ENCODE measurements around the gene REEP2.
"Not testable (repeated sequence)": the region's sequence is repeated elsewhere in the genome, so short reads cannot be mapped to it uniquely, and the experiment has no call there.

Gene REEP2, protein sequence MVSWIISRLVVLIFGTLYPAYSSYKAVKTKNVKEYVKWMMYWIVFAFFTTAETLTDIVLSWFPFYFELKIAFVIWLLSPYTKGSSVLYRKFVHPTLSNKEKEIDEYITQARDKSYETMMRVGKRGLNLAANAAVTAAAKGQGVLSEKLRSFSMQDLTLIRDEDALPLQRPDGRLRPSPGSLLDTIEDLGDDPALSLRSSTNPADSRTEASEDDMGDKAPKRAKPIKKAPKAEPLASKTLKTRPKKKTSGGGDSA

GRCh38 chr5:138438724-138439476 lies at the start of gene REEP2:
TSS of gene REEP2 (plus strand) at chr5:138439057. CDS start at chr5:138439209, 152 bp downstream.
- peak in 9 of 10 donors; percentile 46 to 95 (median 64) for DNase-seq
- intact Hi-C loops (cut with DNase I), result no loop called here

- intact Hi-C loops (cut with DNase I), result no loop called here
- no peak for DNase-seq
Observed at GRCh38 chr5:138389332-138389731, 49.5 kb upstream of the REEP2 start.

GRCh38 chr5:138389911-138390310 lies 48.9 kb upstream of the REEP2 start:
- intact Hi-C loops (cut with DNase I); DNase-seq: not testable (repeated sequence)

DNA sequence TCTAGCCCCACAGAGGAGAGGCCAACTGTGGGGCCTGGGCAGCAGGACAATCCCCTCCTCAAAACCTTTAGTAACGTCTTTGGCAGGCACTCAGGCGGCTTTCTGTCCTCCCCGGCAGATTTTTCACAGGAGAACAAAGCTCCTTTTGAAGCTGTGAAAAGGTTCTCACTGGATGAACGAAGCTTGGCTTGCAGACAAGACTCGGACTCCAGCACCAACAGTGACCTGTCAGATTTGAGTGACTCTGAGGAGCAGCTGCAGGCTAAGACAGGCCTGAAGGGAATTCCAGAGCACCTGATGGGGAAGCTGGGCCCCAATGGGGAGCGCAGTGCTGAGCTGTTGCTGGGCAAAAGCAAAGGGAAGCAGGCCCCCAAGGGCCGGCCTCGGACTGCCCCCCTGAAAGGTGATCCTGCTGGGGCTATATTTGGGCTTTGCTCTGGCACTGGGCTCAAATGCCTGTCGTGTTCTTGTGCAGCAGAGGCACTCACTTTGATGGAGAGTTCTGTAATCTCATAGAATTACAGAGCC lies 46.9 kb upstream of the REEP2 start:
- intact Hi-C loops (cut with DNase I), result no loop called here
- peak in 9 of 10 donors; percentile 27 to 88 (median 45) for DNase-seq

- no peak for DNase-seq
- intact Hi-C loops (cut with DNase I), result no loop called here
Observed at GRCh38 chr5:138402640-138403039, 36.2 kb upstream of the REEP2 start.

- no peak for DNase-seq
- intact Hi-C loops (cut with DNase I), result no loop called here
Observed at GRCh38 chr5:138408023-138408422, 30.8 kb upstream of the REEP2 start.

DNA sequence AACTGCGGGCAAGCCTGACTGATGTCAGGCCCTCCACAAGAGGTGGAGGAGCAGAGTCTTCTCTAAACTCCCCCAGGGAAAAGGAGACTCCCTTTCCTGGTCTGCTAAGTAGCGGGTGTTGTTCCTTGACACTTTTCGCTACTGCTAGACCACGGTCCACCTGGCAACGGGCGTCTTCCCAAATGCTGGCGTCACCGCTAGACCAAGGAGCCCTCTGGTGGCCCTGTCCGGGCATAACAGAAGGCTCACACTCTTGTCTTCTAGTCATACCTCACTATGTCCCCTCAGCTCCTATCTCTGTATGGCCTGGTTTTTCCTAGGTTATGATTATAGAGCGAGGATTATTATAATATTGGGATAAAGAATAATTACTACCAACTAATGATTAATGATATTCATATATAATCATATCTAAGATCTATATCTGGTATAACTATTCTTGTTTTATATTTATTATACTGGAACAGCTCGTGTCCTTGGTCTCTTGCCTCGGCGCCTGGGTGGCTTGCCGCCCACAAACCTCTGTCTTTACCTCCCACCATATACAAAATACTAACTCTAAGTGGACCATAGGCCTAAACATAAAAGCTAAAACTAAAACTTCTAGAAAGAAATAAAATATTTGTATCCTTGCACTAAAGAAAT lies 27.7 kb upstream of the REEP2 start:
- DNase-seq, result peak; percentile 49 to 96 (median 72)
- intact Hi-C loops (cut with DNase I), result loop anchor here (10.0 kb wide), 1 partner anchor 186 kb away; no protein-coding TSS in a partner anchor

DNA sequence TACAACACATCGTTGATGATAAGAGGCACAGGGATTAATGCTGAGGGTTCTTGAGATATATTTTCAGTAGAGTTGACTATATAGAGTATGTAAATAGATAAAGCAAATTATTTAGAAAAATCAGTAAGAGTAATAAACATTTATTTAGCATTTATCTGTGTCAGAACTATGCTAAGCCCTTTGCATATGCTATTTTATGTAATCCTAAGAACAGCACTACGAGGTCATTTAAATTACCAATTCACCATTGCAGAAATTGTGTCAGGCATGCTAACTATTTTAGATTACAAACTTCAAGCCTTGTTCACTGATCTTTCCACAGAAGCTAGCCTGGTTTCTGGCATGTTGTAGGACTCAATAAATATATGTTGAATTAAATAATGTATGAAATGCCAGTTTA lies 20.4 kb upstream of the REEP2 start:
- no peak for DNase-seq
- intact Hi-C loops (cut with DNase I), result loop anchor here (10.0 kb wide), 1 partner anchor 194 kb away; no protein-coding TSS in a partner anchor

- intact Hi-C loops (cut with DNase I), result no loop called here
- DNase-seq, result no peak
Observed at GRCh38 chr5:138425079-138425478, 13.8 kb upstream of the REEP2 start.

DNA sequence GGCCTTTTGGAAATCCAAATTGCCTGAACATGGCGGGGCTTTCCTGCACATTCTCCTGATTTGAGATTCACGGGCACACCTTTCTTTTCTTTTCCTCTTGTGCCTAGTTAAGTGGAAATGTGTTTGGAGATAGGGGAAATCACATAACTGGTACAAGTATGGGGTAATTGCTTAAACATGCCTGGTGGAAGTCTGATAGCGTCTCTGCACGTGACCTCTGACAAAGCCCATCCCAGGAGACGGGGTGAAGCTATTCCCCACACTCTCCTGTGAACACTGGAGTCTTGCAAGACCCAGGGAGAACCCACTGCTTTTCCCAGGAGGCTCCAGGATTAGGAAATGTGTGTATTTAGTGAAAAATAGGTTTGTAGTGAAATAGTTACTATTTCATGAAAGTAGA lies 2.9 kb upstream of the REEP2 start:
- no peak for DNase-seq
- intact Hi-C loops (cut with DNase I), result no loop called here

DNA sequence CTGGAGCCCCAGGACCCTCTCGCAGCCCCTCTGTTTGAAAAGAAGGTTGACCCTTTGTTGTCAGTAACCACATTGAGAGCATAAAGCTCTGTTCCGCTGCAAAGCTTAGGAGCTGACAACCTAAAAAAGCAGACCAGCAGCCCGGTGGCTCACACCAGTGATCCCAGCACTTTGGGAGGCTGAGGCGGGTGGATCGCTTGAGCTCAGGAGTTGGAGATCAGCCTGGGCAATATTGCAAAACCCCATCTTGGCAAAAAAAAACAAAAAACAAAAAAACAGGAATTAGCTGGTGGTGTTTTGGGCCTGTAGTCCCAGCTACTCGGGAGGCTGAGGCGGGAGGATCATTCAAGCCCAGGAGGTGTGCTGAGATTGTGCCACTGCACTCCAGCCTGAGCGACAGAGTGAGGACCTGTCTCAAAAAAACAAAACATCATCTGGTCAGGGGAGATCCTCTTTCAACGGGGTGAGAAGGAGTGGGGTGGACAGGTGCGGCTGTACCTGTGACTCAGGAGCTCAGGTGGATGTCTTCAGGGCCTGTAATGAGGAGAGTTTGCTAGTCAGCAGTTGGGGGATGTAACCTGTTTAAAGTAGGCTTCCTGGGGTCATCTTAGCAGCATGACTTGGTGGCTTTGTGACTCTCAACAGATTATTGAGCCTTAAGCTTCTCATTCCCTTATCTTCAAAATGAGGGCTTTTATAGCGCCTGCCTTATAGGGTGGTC lies 694 bp upstream of the REEP2 start:
- no peak for DNase-seq
- intact Hi-C loops (cut with DNase I), result no loop called here

GRCh38 chr5:138439477-138440158 lies 761 bp downstream of the REEP2 start:
- intact Hi-C loops (cut with DNase I), result no loop called here
- peak in 2 of 10 donors; percentile 50 to 87 for DNase-seq

GRCh38 chr5:138440159-138441073 lies 1.6 kb downstream of the REEP2 start:
- intact Hi-C loops (cut with DNase I), result no loop called here
- DNase-seq, result no peak

GRCh38 chr5:138441221-138441620 lies 2.4 kb downstream of the REEP2 start:
- no peak for DNase-seq
- intact Hi-C loops (cut with DNase I), result no loop called here

- intact Hi-C loops (cut with DNase I), result no loop called here
- peak in 1 of 10 donors; percentile 69 for DNase-seq
Observed at GRCh38 chr5:138444078-138444773, 5.4 kb downstream of the REEP2 start.

DNA sequence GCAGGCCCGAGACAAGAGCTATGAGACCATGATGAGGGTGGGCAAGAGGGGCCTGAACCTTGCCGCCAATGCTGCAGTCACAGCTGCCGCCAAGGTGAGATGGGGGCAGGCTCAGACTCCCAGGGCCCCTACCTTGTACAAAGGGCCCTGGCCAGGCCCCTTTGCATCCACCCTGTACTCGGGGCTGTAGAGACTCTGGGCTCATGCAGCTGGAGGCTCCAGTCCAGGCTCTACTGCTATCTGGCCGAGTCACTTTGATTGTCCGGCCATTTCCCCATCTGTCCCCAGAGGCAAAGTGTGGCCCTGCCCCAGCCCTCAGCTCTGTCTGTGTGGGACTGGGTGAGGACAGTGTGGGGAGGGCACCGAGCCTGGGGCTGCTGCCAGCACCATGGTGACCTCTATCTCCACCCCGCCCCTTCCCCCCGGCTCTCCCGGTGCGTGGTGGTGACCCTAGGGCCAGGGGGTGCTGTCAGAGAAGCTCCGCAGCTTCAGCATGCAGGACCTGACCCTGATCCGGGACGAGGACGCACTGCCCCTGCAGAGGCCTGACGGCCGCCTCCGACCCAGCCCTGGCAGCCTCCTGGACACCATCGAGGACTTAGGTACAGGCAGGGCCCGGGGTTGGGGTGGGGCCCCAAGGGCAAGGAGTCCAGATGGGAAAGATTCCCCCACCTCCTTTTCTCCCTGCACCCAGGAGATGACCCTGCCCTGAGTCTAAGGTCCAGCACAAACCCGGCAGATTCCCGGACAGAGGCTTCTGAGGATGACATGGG lies 6.1 kb downstream of the REEP2 start:
- intact Hi-C loops (cut with DNase I), result no loop called here
- DNase-seq, result peak in 1 of 10 donors; percentile 83

DNA sequence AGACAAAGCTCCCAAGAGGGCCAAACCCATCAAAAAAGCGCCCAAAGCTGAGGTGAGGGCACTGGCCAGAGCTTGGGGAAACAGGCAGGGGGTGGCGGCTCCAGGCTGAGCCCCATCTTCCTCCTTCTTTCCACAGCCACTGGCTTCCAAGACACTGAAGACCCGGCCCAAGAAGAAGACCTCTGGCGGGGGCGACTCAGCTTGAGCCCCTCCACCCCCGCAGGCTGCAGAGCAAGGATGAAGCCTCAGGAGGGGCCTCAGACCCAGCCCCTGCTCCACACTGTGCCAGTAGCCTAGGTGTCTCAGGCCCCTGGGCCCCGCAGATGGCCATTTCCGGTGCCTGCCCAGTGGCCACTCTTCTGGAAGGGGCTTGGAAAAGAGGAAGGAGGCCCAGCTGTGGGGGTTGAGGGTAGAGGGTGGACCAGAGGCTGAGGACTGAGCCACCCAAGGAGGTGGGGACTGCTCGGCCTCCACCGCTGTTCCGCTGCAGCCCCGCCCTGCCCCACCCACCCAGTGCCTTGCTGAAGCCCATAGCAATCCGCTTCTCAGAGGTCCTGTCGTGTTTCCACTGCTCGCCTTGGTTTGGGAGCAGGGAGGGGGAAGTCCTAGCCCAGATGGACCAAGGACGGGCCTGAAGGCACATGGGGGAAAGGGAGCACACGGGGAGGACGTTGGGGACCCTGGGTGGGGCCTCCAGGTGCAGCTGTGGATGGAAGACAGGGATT lies 6.9 kb downstream of the REEP2 start:
- DNase-seq, result peak in 1 of 10 donors; percentile 52
- intact Hi-C loops (cut with DNase I), result no loop called here
